CD8-positive, alpha-beta memory T cell (primary cell): Measurements from ENCODE around the gene LMOD1. TPM values are rescaled to one million over a fixed set of nuclear protein-coding genes. Genes with fewer than 3 reads are reported as not detected.

Source experiments
- CTCF ChIA-PET: fragments of 350-600 bp; sonication (Branson Sonifier 250); formaldehyde crosslinking; loops from one replicate; lab custom pipeline; 2021; ENCODE audit warnings: antibody characterized with exemption; lab: Charles Lee
- POLR2A ChIA-PET: fragments of 350-600 bp; sonication (Branson Sonifier 250); formaldehyde crosslinking; loops from one replicate; lab custom pipeline; 2021; ENCODE audit warnings: antibody characterized with exemption; lab: Charles Lee
- DNase-seq, 5 donors: peaks; one replicate each; pipeline versions ENCODE4 v3.0.0 to v3.0.0-alpha.2; 2020 to 2022; ENCODE audit warnings: mixed read lengths in 1 of 5
- H3K27ac ChIP-seq: one replicate; pipeline ENCODE4 v1.7.0; 2013; ENCODE audit warnings: low read depth, mild to moderate bottlenecking, low read length, moderate library complexity
- H3K27me3 ChIP-seq: 2 replicates; pipeline ENCODE4 v1.7.0; 2013; ENCODE audit warnings: low read length, mild to moderate bottlenecking; ENCODE audit not compliant: insufficient read depth, poor library complexity, severe bottlenecking
- H3K36me3 ChIP-seq: 2 replicates; pipeline ENCODE4 v1.7.0; 2013; ENCODE audit warnings: mild to moderate bottlenecking, low read length, moderate library complexity; ENCODE audit not compliant: insufficient read depth
- H3K4me1 ChIP-seq: 2 replicates; pipeline ENCODE4 v1.7.0; 2013; ENCODE audit warnings: mild to moderate bottlenecking, low read length, moderate library complexity; ENCODE audit not compliant: insufficient read depth
- H3K4me3 ChIP-seq: 2 replicates; pipeline ENCODE4 v1.7.0; 2013; ENCODE audit warnings: mild to moderate bottlenecking, low read length
- H3K9me3 ChIP-seq: 2 replicates; pipeline ENCODE4 v1.7.0; 2013; ENCODE audit warnings: mild to moderate bottlenecking, low read length
- H3K27ac Mint-ChIP-seq, 8 donors: one replicate each; pipeline ENCODE4 v1.8.0; 2020 to 2021; ENCODE audit warnings: mixed read lengths in 8 of 8, mild to moderate bottlenecking in 6 of 8, inconsistent platforms in 3 of 8, moderate library complexity in 3 of 8
- H3K27me3 Mint-ChIP-seq, 2 donors: one replicate each; pipeline ENCODE4 v1.8.0; 2020 to 2021; ENCODE audit warnings: mixed read lengths in 2 of 2, mild to moderate bottlenecking in 1 of 2, moderate library complexity in 1 of 2
- H3K36me3 Mint-ChIP-seq, 3 donors: one replicate each; pipeline ENCODE4 v1.8.0; 2020 to 2021; ENCODE audit warnings: mixed read lengths in 3 of 3, inconsistent platforms in 1 of 3, mild to moderate bottlenecking in 1 of 3
- H3K4me1 Mint-ChIP-seq, 3 donors: one replicate each; pipeline ENCODE4 v1.8.0; 2020 to 2021; ENCODE audit warnings: mixed read lengths in 3 of 3, inconsistent platforms in 1 of 3, mild to moderate bottlenecking in 1 of 3
- H3K4me3 Mint-ChIP-seq, 7 donors: one replicate each; pipeline ENCODE4 v1.8.0; 2020 to 2021; ENCODE audit warnings: mixed read lengths in 7 of 7, mild to moderate bottlenecking in 6 of 7, moderate library complexity in 4 of 7, inconsistent platforms in 2 of 7
- H3K9me3 Mint-ChIP-seq, 5 donors: one replicate each; pipeline ENCODE4 v1.8.0; 2020 to 2022; ENCODE audit warnings: mixed read lengths in 5 of 5, mild to moderate bottlenecking in 3 of 5, moderate library complexity in 2 of 5, inconsistent platforms in 1 of 5
- polyA plus RNA-seq: library from polyadenylated mRNA; unstranded; fragments of 300-500 nt; fragmentation: Illumina TruSeq; gene quantifications from one replicate; pipeline ENCODE4 v1.2.3, GENCODE V29; 2021
- total RNA-seq, 2 experiments: library from RNA; stranded (reverse); gene quantifications; one replicate each; pipeline ENCODE4 v1.2.3, GENCODE V29; 2021

LMOD1 gene
- total and polyA plus RNA-seq, 3 experiments from 2014 or later = not detected

- Mint-ChIP-seq H3K27ac (peak overlapping the region in 1 of 8 donors; percentile 57), H3K4me1 (peaks cover 8 to 10% (median 9%) of the 10 kb centered on the region in 3 donors), H3K4me3 (no peak overlapping the region), H3K36me3 (peaks cover 0 to 7% (median 0%) of the 10 kb centered on the region in 3 donors), H3K27me3 (peaks cover 35 to 45% of the 10 kb centered on the region in 2 donors), H3K9me3 (no peaks in the 10 kb centered on the region)
- Histone ChIP-seq H3K27ac (no peak overlapping the region), H3K4me3 (no peak overlapping the region), H3K36me3 (no peaks in the 10 kb centered on the region), H3K4me1 (peaks cover 8% of the 10 kb centered on the region), H3K27me3 (peaks cover 16% of the 10 kb centered on the region), H3K9me3 (no peaks in the 10 kb centered on the region)
- ChIA-PET POLR2A (no interaction called here), CTCF (interaction anchor here (1.0 to 3.6 kb wide), 7 partner anchors 12 to 78 kb away, joined by 3 to 48 read pairs (median 7); no protein-coding TSS in a partner anchor)
- DNase-seq = no peak
Measured at GRCh38 chr1:201894343-201895119, 51.8 kb downstream of the LMOD1 start.

GRCh38 chr1:201893431-201893830 is 52.9 kb downstream of the LMOD1 start:
- H3K4me3 Mint-ChIP-seq = no peak overlapping the region
- Histone ChIP-seq H3K36me3 (no peaks in the 10 kb centered on the region), H3K4me3 (no peak overlapping the region), H3K4me1 (peaks cover 14% of the 10 kb centered on the region), H3K27me3 (peaks cover 24% of the 10 kb centered on the region), H3K9me3 (no peaks in the 10 kb centered on the region), H3K27ac (no peak overlapping the region)
- H3K27me3 Mint-ChIP-seq = peaks cover 37 to 43% of the 10 kb centered on the region in 2 donors
- POLR2A ChIA-PET = interaction anchor here (0.7 kb wide), 1 partner anchor 11 kb away, joined by 3 read pairs; no protein-coding TSS in a partner anchor
- H3K27ac Mint-ChIP-seq = no peak overlapping the region
- DNase-seq = no peak
- CTCF ChIA-PET = interaction anchor here (1.0 to 3.6 kb wide), 4 partner anchors 11 to 89 kb away, joined by 3 to 45 read pairs (median 4); partner anchors contain the start of gene RNPEP
- no peaks in the 10 kb centered on the region for H3K9me3 Mint-ChIP-seq
- H3K36me3 Mint-ChIP-seq = peaks cover 0 to 7% (median 0%) of the 10 kb centered on the region in 3 donors
- peaks cover 9 to 12% (median 11%) of the 10 kb centered on the region in 3 donors for H3K4me1 Mint-ChIP-seq

- H3K9me3 Mint-ChIP-seq = no peaks in the 10 kb centered on the region
- H3K4me3 ChIP-seq = no peak overlapping the region
- POLR2A ChIA-PET = no interaction called here
- no peaks in the 10 kb centered on the region for H3K9me3 ChIP-seq
- no peak for DNase-seq
- peak overlapping the region in 1 of 8 donors; percentile 43 for H3K27ac Mint-ChIP-seq
- peaks cover 45 to 53% of the 10 kb centered on the region in 2 donors for H3K27me3 Mint-ChIP-seq
- peaks cover 33% of the 10 kb centered on the region for H3K27me3 ChIP-seq
- peaks cover 9 to 17% (median 11%) of the 10 kb centered on the region in 3 donors for H3K4me1 Mint-ChIP-seq
- no peaks in the 10 kb centered on the region for H3K36me3 ChIP-seq
- H3K36me3 Mint-ChIP-seq = peaks cover 0 to 7% (median 0%) of the 10 kb centered on the region in 3 donors
- H3K4me1 ChIP-seq = peaks cover 14% of the 10 kb centered on the region
- no peak overlapping the region for H3K27ac ChIP-seq
- H3K4me3 Mint-ChIP-seq = no peak overlapping the region
- CTCF ChIA-PET = interaction anchor here (1.5 kb wide), 1 partner anchor 79 kb away, joined by 3 read pairs; no protein-coding TSS in a partner anchor
Measured at GRCh38 chr1:201892211-201892610, 54.1 kb downstream of the LMOD1 start.

- POLR2A ChIA-PET = no interaction called here
- Mint-ChIP-seq H3K9me3 (no peaks in the 10 kb centered on the region), H3K27me3 (peaks cover 49 to 60% of the 10 kb centered on the region in 2 donors), H3K27ac (no peak overlapping the region), H3K4me3 (no peak overlapping the region), H3K4me1 (peaks cover 9 to 17% (median 11%) of the 10 kb centered on the region in 3 donors), H3K36me3 (peaks cover 0 to 7% (median 0%) of the 10 kb centered on the region in 3 donors)
- CTCF ChIA-PET = interaction anchor here (1.2 to 1.5 kb wide), 2 partner anchors 80 to 82 kb away, joined by 3 read pairs; no protein-coding TSS in a partner anchor
- DNase-seq = no peak
- no peaks in the 10 kb centered on the region for H3K36me3 ChIP-seq
- no peak overlapping the region for H3K27ac ChIP-seq
- H3K4me1 ChIP-seq = peaks cover 14% of the 10 kb centered on the region
- H3K27me3 ChIP-seq = peaks cover 33% of the 10 kb centered on the region
- no peaks in the 10 kb centered on the region for H3K9me3 ChIP-seq
- no peak overlapping the region for H3K4me3 ChIP-seq
Measured at GRCh38 chr1:201891451-201892045, 54.8 kb downstream of the LMOD1 start.

- H3K4me1 ChIP-seq = peaks cover 9% of the 10 kb centered on the region
- ChIA-PET POLR2A (no interaction called here), CTCF (interaction anchor here (1.2 to 1.5 kb wide), 2 partner anchors 80 to 83 kb away, joined by 3 read pairs; no protein-coding TSS in a partner anchor)
- peaks cover 33% of the 10 kb centered on the region for H3K27me3 ChIP-seq
- peaks cover 49 to 61% of the 10 kb centered on the region in 2 donors for H3K27me3 Mint-ChIP-seq
- H3K9me3 ChIP-seq = no peaks in the 10 kb centered on the region
- DNase-seq = no peak
- H3K4me3 Mint-ChIP-seq = no peak overlapping the region
- H3K27ac ChIP-seq = no peak overlapping the region
- no peak overlapping the region for H3K4me3 ChIP-seq
- H3K36me3 Mint-ChIP-seq = peaks cover 0 to 7% (median 0%) of the 10 kb centered on the region in 3 donors
- H3K27ac Mint-ChIP-seq = no peak overlapping the region
- no peaks in the 10 kb centered on the region for H3K9me3 Mint-ChIP-seq
- H3K4me1 Mint-ChIP-seq = peaks cover 5 to 12% (median 7%) of the 10 kb centered on the region in 3 donors
- no peaks in the 10 kb centered on the region for H3K36me3 ChIP-seq
Measured at GRCh38 chr1:201890806-201891450, 55.4 kb downstream of the LMOD1 start.

- Mint-ChIP-seq H3K4me1 (peaks cover 4 to 9% (median 4%) of the 10 kb centered on the region in 3 donors), H3K27me3 (peaks cover 50 to 61% of the 10 kb centered on the region in 2 donors), H3K27ac (no peak overlapping the region), H3K4me3 (peak overlapping the region in 1 of 7 donors; percentile 41), H3K9me3 (no peaks in the 10 kb centered on the region), H3K36me3 (peaks cover 0 to 7% (median 0%) of the 10 kb centered on the region in 3 donors)
- H3K27ac ChIP-seq = no peak overlapping the region
- ChIA-PET CTCF (no interaction called here), POLR2A (no interaction called here)
- DNase-seq = no peak
- H3K4me3 ChIP-seq = no peak overlapping the region
- H3K4me1 ChIP-seq = peaks cover 9% of the 10 kb centered on the region
- H3K9me3 ChIP-seq = no peaks in the 10 kb centered on the region
- H3K27me3 ChIP-seq = peaks cover 33% of the 10 kb centered on the region
- H3K36me3 ChIP-seq = no peaks in the 10 kb centered on the region
Measured at GRCh38 chr1:201890223-201890622, 56.1 kb downstream of the LMOD1 start.

- peaks cover 4 to 9% (median 4%) of the 10 kb centered on the region in 3 donors for H3K4me1 Mint-ChIP-seq
- H3K27ac ChIP-seq = no peak overlapping the region
- H3K27me3 Mint-ChIP-seq = peaks cover 49 to 61% of the 10 kb centered on the region in 2 donors
- ChIA-PET POLR2A (no interaction called here), CTCF (interaction anchor here (1.7 kb wide), 1 partner anchor 11 kb away, joined by 5 read pairs; no protein-coding TSS in a partner anchor)
- H3K36me3 Mint-ChIP-seq = peaks cover 0 to 7% (median 0%) of the 10 kb centered on the region in 3 donors
- H3K4me3 Mint-ChIP-seq = peak overlapping the region; percentile 46 to 77 (median 76)
- H3K9me3 Mint-ChIP-seq = no peaks in the 10 kb centered on the region
- H3K4me1 ChIP-seq = peaks cover 9% of the 10 kb centered on the region
- H3K27ac Mint-ChIP-seq = peak overlapping the region in 1 of 8 donors; percentile 70
- DNase-seq = no peak
- no peaks in the 10 kb centered on the region for H3K36me3 ChIP-seq
- peaks cover 33% of the 10 kb centered on the region for H3K27me3 ChIP-seq
- no peaks in the 10 kb centered on the region for H3K9me3 ChIP-seq
- peak overlapping the region; percentile 39 for H3K4me3 ChIP-seq
Measured at GRCh38 chr1:201889090-201889968, 57.0 kb downstream of the LMOD1 start.
